Melanocyte of skin (primary cell): ENCODE results near the gene PALM2AKAP2. TPM values are rescaled to one million over a fixed set of nuclear protein-coding genes. Genes with fewer than 3 reads are reported as not detected.

Experiments used
- total RNA-seq, 2 donors: library from RNA; depleted of rRNA; stranded (reverse); fragments of >200 nt; gene quantifications; 2 replicates each; pipeline ENCODE4 v1.2.3, GENCODE V29; 2012

The PALM2AKAP2 gene
- total RNA-seq, result 1 to 10 TPM in 1 of 2 donors, under 1 TPM in 1; 0.67 to 1.0 TPM

GRCh38 chr9:109779711-109780452, at the start of gene PALM2AKAP2:
TSS of gene PALM2AKAP2 (plus strand) at chr9:109780198. CDS start at chr9:109780489, 291 bp downstream.

